HCT116 (cell line): Measurements from ENCODE around the gene DHX30. TPM values are rescaled to one million over a fixed set of nuclear protein-coding genes. Genes with fewer than 3 reads are reported as not detected.

Experiments used
- ATAC-seq: fragments of 200-7000 bp; cut with Tn5 transposase; 2 replicates; pipeline ENCODE4 v1.9.1; 2020; ENCODE audit warnings: mild to moderate bottlenecking, moderate library complexity
- BruUV-seq: library from RNA; stranded (reverse); fragments of 400-500 nt; replicated peaks from 2 replicates; lab custom pipeline; 2021; lab: Mats Ljungman, UMichigan
- CTCF ChIA-PET: fragments of 300-600 bp; sonication (Branson Sonifier 250); formaldehyde crosslinking; loops from one replicate; lab custom pipeline; 2021; ENCODE audit warnings: antibody characterized with exemption; lab: Charles Lee
- POLR2A ChIA-PET: fragments of 300-600, 350-600 bp; sonication (Branson Sonifier 250); formaldehyde crosslinking; loops from one replicate; lab custom pipeline; 2021; ENCODE audit warnings: antibody characterized with exemption; lab: Charles Lee
- RAD21 ChIA-PET, 2 experiments: fragments of 300-600 bp; sonication (Branson Sonifier 250); formaldehyde crosslinking; loops; one replicate each; lab custom pipeline; 2023; ENCODE audit warnings: low total read pairs in 2 of 2; ENCODE audit not compliant: uncharacterized antibody in 2 of 2, unreplicated experiment in 2 of 2, low non-redundant PET in 1 of 2; lab: Charles Lee
- DNase-seq: peaks from one replicate; pipeline ENCODE4 v3.0.0-alpha.2; 2010; ENCODE audit warnings: low read depth, low spot score
- H2AFZ ChIP-seq: fragments of 200-600 bp; shearing (Covaris generic), sonication (generic); 2 replicates; pipeline ENCODE4 v1.6.1; 2017; ENCODE audit warnings: low read depth, mixed run types, mixed read lengths, antibody characterized with exemption, low read length; ENCODE audit not compliant: poor library complexity, severe bottlenecking
- H3K27ac ChIP-seq: 2 replicates; pipeline ENCODE4 v1.5.1; 2012; ENCODE audit warnings: low read depth, low read length
- H3K27me3 ChIP-seq: fragments of 200-600 bp; sonication (generic); 2 replicates; pipeline ENCODE4 v1.6.1; 2016; ENCODE audit warnings: mixed run types, low read length, mixed read lengths; ENCODE audit not compliant: insufficient read depth
- H3K36me3 ChIP-seq, 2 experiments: fragments of 200-500 bp in 1 of 2; fragments of 200-600 bp in 1 of 2; sonication (Bioruptor generic) in 1 of 2; sonication (generic) in 1 of 2; 2 replicates each; pipeline versions ENCODE4 v1.5.1 to v1.6.1; 2014 to 2016; ENCODE audit warnings: low read length in 2 of 2, inconsistent platforms in 1 of 2, mixed read lengths in 1 of 2, mixed run types in 1 of 2; ENCODE audit not compliant: insufficient read depth in 2 of 2, control insufficient read depth in 1 of 2
- H3K4me1 ChIP-seq, 2 experiments: fragments of 200-600 bp in 1 of 2; sonication (generic) in 1 of 2; 2 replicates each; pipeline versions ENCODE4 v1.5.1 to v1.6.1; 2012 to 2017; ENCODE audit warnings: low read length in 2 of 2, inconsistent platforms in 1 of 2, mild to moderate bottlenecking in 1 of 2, mixed read lengths in 1 of 2, mixed run types in 1 of 2, moderate library complexity in 1 of 2; ENCODE audit not compliant: insufficient read depth in 2 of 2, control insufficient read depth in 1 of 2
- H3K4me2 ChIP-seq: fragments of 200-600 bp; sonication (generic); 2 replicates; pipeline ENCODE4 v1.6.1; 2017; ENCODE audit warnings: mixed run types, low read length, mixed read lengths
- H3K4me3 ChIP-seq, 2 experiments: fragments of 200-600 bp in 1 of 2; sonication (generic) in 1 of 2; replicated peaks in 1 of 2; 2 replicates each; pipeline ENCODE4 v1.5.1; 2011 to 2016; ENCODE audit warnings: low read length in 2 of 2, control low read depth in 1 of 2, low read depth in 1 of 2, mild to moderate bottlenecking in 1 of 2, mixed read lengths in 1 of 2, mixed run types in 1 of 2
- H3K79me2 ChIP-seq: fragments of 200-600 bp; sonication (generic); 2 replicates; pipeline ENCODE4 v1.6.1; 2017; ENCODE audit warnings: mild to moderate bottlenecking, mixed run types, low read length, moderate library complexity, mixed read lengths; ENCODE audit not compliant: insufficient read depth
- H3K9ac ChIP-seq: fragments of 200-600 bp; sonication (generic); 2 replicates; pipeline ENCODE4 v1.6.1; 2016; ENCODE audit warnings: low read length, mixed read lengths
- H3K9me2 ChIP-seq: fragments of 200-600 bp; sonication (generic), shearing (Covaris generic); 2 replicates; pipeline ENCODE4 v1.6.1; 2017; ENCODE audit warnings: mixed run types, mild to moderate bottlenecking, moderate library complexity; ENCODE audit not compliant: insufficient read depth
- H3K9me3 ChIP-seq, 2 experiments: fragments of 200-500 bp in 1 of 2; fragments of 200-600 bp in 1 of 2; sonication (Bioruptor generic) in 1 of 2; sonication (generic) in 1 of 2; 2 replicates each; pipeline ENCODE4 v1.6.1; 2014 to 2017; ENCODE audit warnings: low read length in 2 of 2, mixed read lengths in 2 of 2, inconsistent platforms in 1 of 2, low read depth in 1 of 2, mild to moderate bottlenecking in 1 of 2, mixed run types in 1 of 2, moderate library complexity in 1 of 2; ENCODE audit not compliant: control insufficient read depth in 1 of 2, insufficient read depth in 1 of 2
- H4K20me1 ChIP-seq: fragments of 200-600 bp; sonication (generic), shearing (Covaris generic); 2 replicates; pipeline ENCODE4 v1.6.1; 2017; ENCODE audit warnings: mixed run types, mild to moderate bottlenecking, moderate library complexity; ENCODE audit not compliant: insufficient read depth
- ATF3 ChIP-seq: IDR thresholded peaks from 2 replicates; pipeline ENCODE4 v1.6.1; 2012
- CBX3 ChIP-seq: IDR thresholded peaks from 2 replicates; pipeline ENCODE4 v1.6.1; 2012; ENCODE audit warnings: low read depth
- CEBPB ChIP-seq: IDR thresholded peaks from 2 replicates; pipeline ENCODE4 v1.6.1; 2012; ENCODE audit warnings: low read depth
- CTCF ChIP-seq, 3 experiments: fragments of 200-600 bp in 1 of 3; sonication (generic) in 1 of 3; IDR thresholded peaks in 2 of 3; conservative IDR thresholded peaks in 1 of 3; 2 replicates each; pipeline ENCODE4 v1.5.1; 2012 to 2017; ENCODE audit warnings: low read depth in 2 of 3, low read length in 2 of 3, antibody characterized with exemption in 1 of 3, borderline replicate concordance in 1 of 3, control low read depth in 1 of 3, mild to moderate bottlenecking in 1 of 3, mixed read lengths in 1 of 3, mixed run types in 1 of 3, moderate library complexity in 1 of 3; ENCODE audit not compliant: insufficient read depth in 1 of 3
- EGR1 ChIP-seq: IDR thresholded peaks from 2 replicates; pipeline ENCODE4 v1.6.1; 2012; ENCODE audit warnings: low read depth
- ELF1 ChIP-seq: IDR thresholded peaks from 2 replicates; pipeline ENCODE4 v1.6.1; 2012; ENCODE audit warnings: low read depth, borderline replicate concordance
- EZH2 ChIP-seq: fragments of 200-600 bp; sonication (generic); IDR thresholded peaks from 2 replicates; pipeline ENCODE4 v1.6.1; 2017; ENCODE audit warnings: antibody characterized with exemption, mixed run types
- EZH2phosphoT487 ChIP-seq: fragments of 200-600 bp; IDR thresholded peaks from 2 replicates; pipeline ENCODE4 v1.6.1; 2018; ENCODE audit warnings: antibody characterized with exemption, borderline replicate concordance
- FOSL1 ChIP-seq: IDR thresholded peaks from 2 replicates; pipeline ENCODE4 v1.6.1; 2012; ENCODE audit warnings: low read depth
- JUND ChIP-seq: IDR thresholded peaks from 2 replicates; pipeline ENCODE4 v1.6.1; 2012
- MAX ChIP-seq: IDR thresholded peaks from 2 replicates; pipeline ENCODE4 v1.6.1; 2012
- POLR2A ChIP-seq: IDR thresholded peaks from 2 replicates; pipeline ENCODE4 v1.7.0; 2011; ENCODE audit warnings: borderline replicate concordance; ENCODE audit not compliant: insufficient read depth, insufficient read length; ENCODE audit errors: extremely low read depth
- RAD21 ChIP-seq: IDR thresholded peaks from 2 replicates; pipeline ENCODE4 v1.6.1; 2012; ENCODE audit warnings: low read depth, mild to moderate bottlenecking
- REST ChIP-seq: IDR thresholded peaks from 2 replicates; pipeline ENCODE4 v1.6.1; 2012; ENCODE audit warnings: low read depth
- SIN3A ChIP-seq: IDR thresholded peaks from 2 replicates; pipeline ENCODE4 v1.6.1; 2012; ENCODE audit warnings: low read depth
- SP1 ChIP-seq: IDR thresholded peaks from 2 replicates; pipeline ENCODE4 v1.6.1; 2012; ENCODE audit warnings: low read depth
- SRF ChIP-seq: IDR thresholded peaks from 2 replicates; pipeline ENCODE4 v1.6.1; 2012; ENCODE audit warnings: low read depth
- TCF7L2 ChIP-seq: IDR thresholded peaks from 2 replicates; pipeline ENCODE4 v1.7.0; 2011; ENCODE audit warnings: borderline replicate concordance, inconsistent platforms; ENCODE audit not compliant: insufficient read depth, insufficient read length; ENCODE audit errors: extremely low read depth
- YY1 ChIP-seq: IDR thresholded peaks from 2 replicates; pipeline ENCODE4 v1.6.1; 2011; ENCODE audit warnings: low read length, low read depth, moderate library complexity, mild to moderate bottlenecking; ENCODE audit not compliant: insufficient replicate concordance; ENCODE audit errors: extremely low read depth
- ZFX ChIP-seq: fragments of 450-650 bp; IDR thresholded peaks from 2 replicates; pipeline ENCODE4 v1.6.1; 2017
- ZNF274 ChIP-seq: fragments of 200-500 bp; sonication (Bioruptor generic); IDR thresholded peaks from 2 replicates; pipeline ENCODE4 v1.6.1; 2014; ENCODE audit warnings: mild to moderate bottlenecking, low read depth, low read length, inconsistent platforms
- intact Hi-C: fragments of 100-400 bp; cut with micrococcal nuclease; formaldehyde crosslinking; loops from 2 replicates; pipeline ENCODE4 v1.10.0; 2022
- total RNA-seq: library from RNA; stranded (reverse); gene quantifications from one replicate; pipeline ENCODE4 v1.2.1, GENCODE V29; 2021; ENCODE audit not compliant: unreplicated experiment

DHX30 gene
- total RNA-seq, 1 experiment from 2014 or later, result 114 TPM

GRCh38 chr3:47781685-47782445 lies 21.1 kb upstream of the DHX30 start, which contains the start of gene SMARCC1:
TSS of gene SMARCC1 (minus strand) at chr3:47781893. CDS start at chr3:47781797, 96 bp downstream.
- H3K79me2 ChIP-seq, result peaks cover 48% of the 10 kb centered on the region
- 0 out of 4 replicates have a peak, but pooled peaks cover 0 to 2% of the 10 kb centered on the region in 2 experiments for H3K36me3 ChIP-seq
- ChIA-PET CTCF (no interaction called here), RAD21 (no interaction called here), POLR2A (no interaction called here)
- H3K4me3 ChIP-seq, result peak within 1 kb of the TSS; percentile 89 to 99
- TSS peak; percentile 94 for BruUV-seq
- no peaks in the 10 kb centered on the region for H4K20me1 ChIP-seq
- H3K9ac ChIP-seq, result peak within 1 kb of the TSS; percentile 98
- H3K9me2 ChIP-seq, result no peaks in the 10 kb centered on the region
- intact Hi-C loops, result loop anchor here (5.0 to 10.0 kb wide), 2 partner anchors 55 to 1077 kb away; partner anchors contain the start of gene TMIE
- no peaks in the 10 kb centered on the region for H3K9me3 ChIP-seq
- H3K27ac ChIP-seq, result peak within 1 kb of the TSS; percentile 97
- ATAC-seq (peak; percentile 92), DNase-seq (peak; percentile 93)
- H3K4me2 ChIP-seq, result peak within 1 kb of the TSS; percentile 83
- peaks cover 11 to 18% of the 10 kb centered on the region in 2 experiments for H3K4me1 ChIP-seq
- H3K27me3 ChIP-seq, result no peaks in the 10 kb centered on the region
- no peak within 1 kb of the TSS for H2AFZ ChIP-seq
- no peak for TF ChIP-seq JUND
- TF ChIP-seq YY1, result peak; percentile 54
- peak; percentile 62 for TF ChIP-seq MAX
- no peak for TF ChIP-seq ZNF274
- TF ChIP-seq CTCF (IDR thresholded peaks at IDR 0.05 in 2 of 3, conservative IDR thresholded peaks at IDR 0.05 in 1 of 3; ENCODE audit: borderline replicate concordance in 1 of 3, insufficient read depth in 1 of 3, low read depth in 2 of 3, low read length in 2 of 3), result no peak
- TF ChIP-seq EGR1, result peak; percentile 61
- no peak for TF ChIP-seq EZH2
- no peak; the same call in 1 of the 2 replicates for TF ChIP-seq ELF1
- TF ChIP-seq FOSL1, result no peak
- TF ChIP-seq SIN3A, result peak; percentile 84
- TF ChIP-seq CBX3, result no peak; the same call in 1 of the 2 replicates
- no peak for TF ChIP-seq REST
- TF ChIP-seq CEBPB, result no peak
- TF ChIP-seq TCF7L2, result peak; percentile 75
- no peak for TF ChIP-seq ATF3
- no peak for TF ChIP-seq RAD21
- TF ChIP-seq SP1, result peak; percentile 49
- TF ChIP-seq POLR2A, result peak; percentile 94
- no peak for TF ChIP-seq EZH2phosphoT487
- peak; percentile 93 for TF ChIP-seq ZFX
- TF ChIP-seq SRF, result no peak
